Activated naive CD8-positive, alpha-beta T cell treated with anti-CD3 and anti-CD28 coated beads, Interleukin-2, amount 50 U/mL, for 24 hours (primary cell): ENCODE results near the gene SECISBP2L.

Experiments
- ATAC-seq: fragments of 150-1000 bp; cut with Tn5 transposase; one replicate; pipeline ENCODE4 v1.10.0; 2021
- DNase-seq: peaks from one replicate; pipeline ENCODE4 v3.0.0; 2021
- H3K27ac Mint-ChIP-seq: one replicate; pipeline ENCODE4 v1.8.0; 2021; ENCODE audit warnings: mild to moderate bottlenecking, mixed read lengths
- H3K27me3 Mint-ChIP-seq: one replicate; pipeline ENCODE4 v1.8.0; 2021; ENCODE audit warnings: mixed read lengths
- H3K36me3 Mint-ChIP-seq: one replicate; pipeline ENCODE4 v1.8.0; 2021; ENCODE audit warnings: low read depth, mixed read lengths
- H3K4me1 Mint-ChIP-seq: one replicate; pipeline ENCODE4 v1.8.0; 2021; ENCODE audit warnings: mixed read lengths
- H3K4me3 Mint-ChIP-seq: one replicate; pipeline ENCODE4 v1.8.0; 2021; ENCODE audit warnings: mild to moderate bottlenecking, moderate library complexity, mixed read lengths
- H3K9me3 Mint-ChIP-seq: one replicate; pipeline ENCODE4 v1.8.0; 2021; ENCODE audit warnings: mixed read lengths

SECISBP2L gene

DNA sequence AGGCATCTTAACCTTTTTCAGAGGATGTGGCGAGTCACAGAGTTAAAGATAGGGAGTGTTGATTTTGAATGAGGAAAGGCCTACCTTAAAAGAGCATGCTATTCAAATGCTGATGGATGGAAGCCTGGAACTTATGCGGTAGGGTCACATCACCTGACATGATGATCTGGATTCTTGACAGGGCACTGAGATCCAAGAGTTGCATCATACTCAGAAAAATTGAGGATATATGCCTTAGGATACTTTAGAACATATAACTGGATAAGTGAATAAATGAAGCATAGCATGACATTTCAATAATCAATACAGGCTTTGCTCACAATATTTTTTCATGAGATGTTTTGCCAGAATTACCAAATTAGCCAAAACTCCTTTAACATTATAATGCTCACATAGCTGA, 20.1 kb upstream of the SECISBP2L start:
- Mint-ChIP-seq H3K4me3 (no peak overlapping the region), H3K27me3 (peaks cover 14% of the 10 kb centered on the region), H3K27ac (no peak overlapping the region), H3K9me3 (no peaks in the 10 kb centered on the region), H3K4me1 (no peaks in the 10 kb centered on the region), H3K36me3 (no peaks in the 10 kb centered on the region)
- no peak for DNase-seq
- no peak for ATAC-seq

DNA sequence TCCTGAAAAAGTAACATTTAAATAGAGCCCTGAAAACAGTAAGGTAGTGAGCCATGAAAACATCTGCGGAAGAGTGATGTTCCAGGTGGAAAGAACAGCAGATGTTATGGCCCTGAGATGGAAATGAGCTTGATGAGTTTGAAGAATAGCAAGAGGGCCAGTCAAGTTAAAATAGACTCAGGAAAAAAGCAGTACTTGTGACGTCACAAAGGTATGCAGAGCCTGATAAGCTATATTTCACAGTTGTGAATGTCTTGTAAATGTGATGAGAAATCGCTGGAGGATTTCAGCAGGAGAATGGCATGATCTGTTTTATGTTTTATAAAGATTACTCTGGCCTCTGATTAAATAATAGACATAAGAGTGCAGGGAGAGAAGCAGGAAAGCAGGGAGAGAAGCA, 18.6 kb upstream of the SECISBP2L start:
- H3K27ac Mint-ChIP-seq = no peak overlapping the region
- no peak for ATAC-seq

DNA sequence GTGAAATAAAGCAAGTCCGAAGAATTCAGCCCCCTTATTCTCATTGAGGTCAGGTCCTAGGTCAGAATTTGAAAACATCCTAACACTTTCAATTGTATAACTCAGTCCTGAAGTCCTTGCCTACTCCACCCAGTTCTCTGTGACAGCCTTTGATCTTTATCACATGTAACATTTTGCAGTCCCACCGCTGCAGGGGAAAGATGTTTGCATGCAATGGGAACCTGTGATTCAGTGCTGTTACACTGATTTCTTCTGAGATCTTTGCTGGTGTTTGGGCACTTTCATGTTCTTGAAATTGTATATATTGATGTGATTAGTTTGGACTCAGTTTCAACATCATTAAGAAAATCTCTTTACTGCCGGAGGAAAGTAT, 18.0 kb upstream of the SECISBP2L start:
- Mint-ChIP-seq H3K36me3 (no peaks in the 10 kb centered on the region), H3K4me1 (peaks cover 2% of the 10 kb centered on the region), H3K9me3 (no peaks in the 10 kb centered on the region), H3K27me3 (peaks cover under 1% of the 10 kb centered on the region), H3K27ac (no peak overlapping the region), H3K4me3 (no peak overlapping the region)
- no peak for ATAC-seq
- no peak for DNase-seq

More for the DNA sequence above, 18.6 kb upstream of the SECISBP2L start:
- Mint-ChIP-seq H3K4me3 (no peak overlapping the region), H3K27me3 (peaks cover 5% of the 10 kb centered on the region), H3K36me3 (no peaks in the 10 kb centered on the region), H3K9me3 (no peaks in the 10 kb centered on the region), H3K4me1 (peaks cover 2% of the 10 kb centered on the region)
- no peak for DNase-seq

DNA sequence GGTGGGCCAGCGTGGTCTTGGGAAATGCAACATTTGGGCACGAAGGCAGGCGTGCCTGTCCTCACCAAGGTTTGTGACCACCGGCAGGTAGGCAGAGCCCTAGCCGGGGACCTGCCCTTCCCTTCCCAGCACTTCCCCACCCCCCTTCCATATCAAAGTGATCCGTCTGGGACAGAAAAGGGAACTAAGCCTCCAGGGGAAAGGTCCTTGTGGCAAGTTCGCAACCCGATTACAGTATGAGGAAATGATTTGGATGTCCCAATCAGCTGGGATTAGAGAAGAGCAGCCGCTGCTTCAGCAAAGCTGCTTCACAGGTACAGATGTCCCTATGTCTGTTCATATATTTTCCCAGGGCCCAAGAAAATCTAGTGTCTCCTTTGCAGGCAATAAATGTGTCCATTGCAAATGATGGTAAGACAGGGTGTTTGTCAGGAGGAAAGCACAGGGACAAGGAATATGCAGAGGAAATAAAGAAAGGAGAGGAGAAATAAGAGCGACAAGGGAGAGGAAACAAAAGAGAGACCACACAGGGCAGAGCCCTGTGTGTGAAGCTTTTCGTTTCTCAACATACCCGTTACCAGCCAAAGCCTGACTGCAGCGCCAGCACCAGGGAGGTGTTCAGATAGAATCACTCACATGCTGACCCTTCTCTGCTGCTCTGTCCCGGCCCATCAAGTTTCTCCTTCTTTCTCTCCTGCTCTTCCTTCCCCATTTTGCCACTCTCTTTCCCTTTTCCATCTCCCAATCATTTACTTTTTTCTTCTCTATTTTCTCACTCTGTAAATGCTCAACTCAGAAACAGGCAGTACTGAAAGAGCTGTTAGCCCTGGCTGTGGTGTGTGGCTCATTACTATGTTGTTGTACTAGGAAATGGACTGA, 17.4 kb upstream of the SECISBP2L start:
- Mint-ChIP-seq H3K4me1 (peaks cover 2% of the 10 kb centered on the region), H3K4me3 (no peak overlapping the region), H3K9me3 (no peaks in the 10 kb centered on the region), H3K27me3 (no peaks in the 10 kb centered on the region), H3K36me3 (no peaks in the 10 kb centered on the region), H3K27ac (no peak overlapping the region)
- no peak for ATAC-seq
- no peak for DNase-seq

DNA sequence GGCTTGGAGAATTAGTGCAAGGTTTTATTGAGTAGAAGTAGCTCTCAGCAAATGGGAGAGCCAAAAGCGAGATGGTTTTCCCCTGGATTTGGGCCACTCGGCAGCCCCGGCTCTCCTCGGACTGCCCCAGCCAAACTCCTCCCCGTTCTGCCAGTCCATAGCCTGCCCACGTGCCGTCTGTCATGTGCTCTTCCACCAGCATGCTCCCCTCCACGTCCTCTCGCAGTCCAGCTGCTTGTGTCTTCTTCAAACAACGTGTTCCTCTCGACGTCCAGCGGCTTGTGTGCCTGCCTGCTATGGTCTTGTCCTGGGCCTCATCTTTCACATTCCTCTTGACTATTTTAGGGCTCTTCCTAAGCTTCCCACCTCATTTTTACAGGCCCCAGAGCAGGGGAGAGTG, 16.7 kb upstream of the SECISBP2L start:
- Mint-ChIP-seq H3K27me3 (no peaks in the 10 kb centered on the region), H3K36me3 (no peaks in the 10 kb centered on the region), H3K9me3 (no peaks in the 10 kb centered on the region), H3K4me3 (no peak overlapping the region), H3K27ac (no peak overlapping the region), H3K4me1 (peaks cover 2% of the 10 kb centered on the region)
- ATAC-seq (no peak), DNase-seq (no peak)

DNA sequence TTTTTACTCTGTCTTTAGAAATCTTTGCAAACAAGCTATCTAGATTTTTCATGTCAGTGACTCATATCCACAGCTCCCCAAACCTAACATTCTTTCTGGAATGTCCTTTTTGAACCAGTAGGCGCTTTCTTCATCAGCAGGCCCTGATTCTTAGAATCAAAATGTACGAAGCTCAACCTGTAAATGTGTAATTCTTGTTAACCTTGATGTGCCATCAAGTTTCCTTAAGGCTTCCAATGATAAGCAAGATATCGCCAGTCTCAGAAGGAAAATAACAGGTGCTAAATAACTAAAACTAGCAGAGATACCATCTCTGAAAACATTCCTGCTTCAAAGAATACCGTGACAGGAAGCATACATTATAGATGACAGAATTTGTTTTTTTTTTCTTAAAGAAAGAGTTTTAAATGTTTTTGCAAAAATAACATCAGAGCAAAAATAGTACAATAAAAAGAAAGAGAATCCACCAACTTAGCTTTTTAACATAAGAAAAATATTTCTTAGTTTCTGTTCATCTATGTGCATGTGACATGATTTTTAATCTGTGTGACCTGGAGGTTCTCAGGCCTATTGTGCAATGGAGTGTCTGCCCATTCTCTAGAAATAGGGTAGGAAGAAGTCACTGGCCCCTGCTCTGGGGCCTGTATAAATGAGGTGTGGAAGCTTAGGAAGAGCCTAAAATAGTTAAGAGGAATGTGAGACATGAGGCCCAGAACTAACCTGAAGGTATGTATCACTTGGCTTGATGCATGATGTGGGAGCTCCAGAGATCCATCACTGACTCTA, 14.7 kb upstream of the SECISBP2L start:
- Mint-ChIP-seq H3K27me3 (no peaks in the 10 kb centered on the region), H3K27ac (no peak overlapping the region)

DNA sequence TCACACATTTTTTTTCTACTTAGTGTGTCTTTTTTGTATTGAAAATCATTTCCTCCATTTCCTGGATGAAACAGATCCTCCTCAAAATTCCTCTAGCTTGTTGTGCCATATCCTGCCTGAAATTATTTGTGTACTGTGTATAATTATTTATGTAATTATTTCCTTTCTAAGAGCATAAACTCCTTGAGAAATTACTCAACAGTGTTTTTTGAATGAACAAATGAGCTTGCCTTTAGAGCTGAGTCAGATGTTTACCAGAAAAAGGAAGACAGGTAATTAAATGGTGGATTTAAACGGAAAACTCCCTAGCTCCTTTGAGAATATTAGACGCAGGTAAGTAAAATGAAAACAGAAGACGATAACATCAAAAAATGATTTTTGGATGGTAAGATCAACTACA, 13.2 kb upstream of the SECISBP2L start:
- no peak for DNase-seq
- no peaks in the 10 kb centered on the region for H3K36me3 Mint-ChIP-seq
- ATAC-seq = no peak
- H3K27me3 Mint-ChIP-seq = no peaks in the 10 kb centered on the region
- no peaks in the 10 kb centered on the region for H3K9me3 Mint-ChIP-seq
- H3K4me1 Mint-ChIP-seq = peaks cover 2% of the 10 kb centered on the region
- no peak overlapping the region for H3K4me3 Mint-ChIP-seq
- H3K27ac Mint-ChIP-seq = no peak overlapping the region

More for the DNA sequence above, 14.7 kb upstream of the SECISBP2L start:
- H3K4me1 Mint-ChIP-seq = peaks cover 2% of the 10 kb centered on the region
- ATAC-seq = no peak
- no peaks in the 10 kb centered on the region for H3K36me3 Mint-ChIP-seq
- no peak overlapping the region for H3K4me3 Mint-ChIP-seq
- H3K9me3 Mint-ChIP-seq = no peaks in the 10 kb centered on the region
- DNase-seq = no peak

DNA sequence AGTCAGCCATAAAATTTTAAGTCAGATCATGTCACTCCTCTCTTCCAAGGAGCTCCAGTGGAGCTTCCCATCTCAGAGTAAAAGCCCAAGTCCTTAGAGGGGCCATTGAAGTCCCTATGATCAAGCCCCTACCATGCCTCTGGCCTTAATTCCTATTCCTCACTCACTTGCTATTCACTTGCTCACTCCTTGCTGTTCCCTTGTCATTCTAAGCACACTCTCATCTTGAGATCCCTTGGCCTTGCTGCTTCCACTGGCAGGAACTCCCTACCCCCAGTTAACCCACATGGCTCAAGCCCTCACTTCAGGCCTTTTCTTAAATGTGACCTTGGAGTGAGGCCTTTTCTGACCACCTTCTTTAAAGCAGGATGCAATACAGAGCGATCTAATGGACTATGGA, 12.3 kb upstream of the SECISBP2L start:
- no peak overlapping the region for H3K27ac Mint-ChIP-seq

DNA sequence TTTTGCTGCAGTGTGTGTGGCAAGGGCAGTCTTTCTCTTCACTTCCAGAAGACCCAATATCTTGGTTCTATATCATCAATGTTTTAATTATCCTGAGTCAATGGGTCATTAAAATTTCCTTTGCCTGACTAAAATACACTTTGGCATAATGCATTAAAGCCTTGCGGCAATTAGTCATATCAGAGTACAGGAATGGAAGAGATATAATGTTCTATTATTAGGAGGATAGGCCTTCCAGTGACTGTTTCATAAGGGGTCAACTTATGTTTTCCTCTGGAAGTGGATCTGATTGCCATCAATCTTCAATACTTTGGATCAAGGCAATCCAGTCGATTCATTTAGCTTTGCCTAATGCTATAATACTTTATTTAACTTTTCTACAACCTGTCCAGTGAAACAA, 9.4 kb upstream of the SECISBP2L start:
- Mint-ChIP-seq H3K4me1 (peaks cover under 1% of the 10 kb centered on the region), H3K4me3 (no peak overlapping the region), H3K27ac (no peak overlapping the region), H3K9me3 (no peaks in the 10 kb centered on the region), H3K27me3 (no peaks in the 10 kb centered on the region), H3K36me3 (no peaks in the 10 kb centered on the region)
- ATAC-seq (no peak), DNase-seq (no peak)

More for the DNA sequence above, 12.3 kb upstream of the SECISBP2L start:
- Mint-ChIP-seq H3K4me1 (peaks cover 2% of the 10 kb centered on the region), H3K36me3 (no peaks in the 10 kb centered on the region), H3K9me3 (no peaks in the 10 kb centered on the region), H3K27me3 (no peaks in the 10 kb centered on the region), H3K4me3 (no peak overlapping the region)
- ATAC-seq (no peak), DNase-seq (no peak)

DNA sequence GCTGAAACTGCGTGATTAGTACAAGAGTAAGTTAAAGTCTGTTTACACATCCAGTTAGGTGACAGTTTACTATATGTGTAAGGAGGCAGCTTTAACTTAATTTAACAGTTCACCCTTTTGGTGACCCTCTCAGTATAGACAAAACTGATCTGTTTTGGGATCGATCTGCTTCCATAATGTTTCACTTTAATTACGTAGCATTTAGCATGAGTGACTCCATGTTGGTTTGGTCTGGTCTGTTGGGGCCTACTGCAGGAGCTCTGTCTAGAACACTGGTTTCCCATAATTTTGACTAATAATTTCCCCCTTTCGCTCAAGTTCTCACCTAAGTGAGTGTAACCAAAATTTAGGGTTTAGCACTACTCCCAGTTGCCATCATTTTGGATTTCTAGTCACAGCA, 6.4 kb upstream of the SECISBP2L start:
- no peak overlapping the region for H3K27ac Mint-ChIP-seq
- DNase-seq (no peak), ATAC-seq (no peak)
- no peak overlapping the region for H3K4me3 Mint-ChIP-seq
- H3K36me3 Mint-ChIP-seq = no peaks in the 10 kb centered on the region
- no peaks in the 10 kb centered on the region for H3K9me3 Mint-ChIP-seq
- H3K4me1 Mint-ChIP-seq = no peaks in the 10 kb centered on the region
- no peaks in the 10 kb centered on the region for H3K27me3 Mint-ChIP-seq

DNA sequence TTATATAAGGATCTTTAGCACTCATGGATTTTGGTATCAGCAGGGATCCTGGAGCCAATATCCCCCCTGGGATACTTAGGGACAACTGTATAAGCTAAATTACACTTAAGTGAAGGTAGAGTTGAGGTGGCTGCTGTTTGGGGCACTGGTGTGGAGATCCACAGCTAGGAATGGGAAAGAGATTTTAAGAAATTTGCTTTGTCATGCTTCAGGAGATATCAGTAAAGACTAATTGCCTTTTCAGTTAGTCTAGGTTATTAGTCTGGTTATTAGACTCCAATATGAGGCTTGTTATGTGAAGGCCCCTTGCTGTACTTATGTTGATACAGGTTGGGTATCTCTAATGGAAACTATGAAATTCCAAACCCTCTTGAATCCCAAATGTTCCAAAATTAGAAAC, 1.2 kb upstream of the SECISBP2L start:
- no peak overlapping the region for H3K4me3 Mint-ChIP-seq
- no peaks in the 10 kb centered on the region for H3K9me3 Mint-ChIP-seq
- peaks cover 25% of the 10 kb centered on the region for H3K4me1 Mint-ChIP-seq
- no peak overlapping the region for H3K27ac Mint-ChIP-seq
- H3K27me3 Mint-ChIP-seq = peaks cover 2% of the 10 kb centered on the region
- ATAC-seq = no peak
- no peaks in the 10 kb centered on the region for H3K36me3 Mint-ChIP-seq
- DNase-seq = no peak

DNA sequence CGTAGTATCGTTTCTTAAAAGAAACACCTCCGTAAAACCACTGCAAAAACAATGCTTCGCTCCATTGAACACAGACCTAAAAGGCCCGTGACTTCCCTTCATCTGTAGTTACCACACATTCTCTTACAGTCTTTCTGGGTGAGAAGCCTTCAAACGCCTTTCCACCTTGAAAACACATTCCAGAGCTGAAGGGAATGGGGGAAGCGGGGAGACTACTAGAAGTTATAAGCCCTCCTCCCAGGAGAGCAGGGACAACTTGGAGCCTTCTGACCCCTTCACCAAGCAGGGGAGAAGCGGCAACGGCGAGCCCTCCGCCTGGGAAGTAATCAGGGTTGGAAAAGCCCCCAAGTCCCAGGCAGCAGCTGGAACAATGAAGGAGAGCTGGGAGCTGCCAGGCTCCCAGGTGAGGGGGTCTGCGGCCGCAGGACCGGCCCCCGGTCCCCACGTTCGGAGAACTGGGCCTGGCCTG, 461 bp downstream of the SECISBP2L start:
- Mint-ChIP-seq H3K27ac (peak overlapping the region; percentile 85), H3K4me3 (peak overlapping the region; percentile 92), H3K4me1 (peaks cover 41% of the 10 kb centered on the region), H3K9me3 (no peaks in the 10 kb centered on the region), H3K36me3 (no peaks in the 10 kb centered on the region), H3K27me3 (peaks cover 2% of the 10 kb centered on the region)
- DNase-seq = peak; percentile 15
- peak; percentile 18 for ATAC-seq

DNA sequence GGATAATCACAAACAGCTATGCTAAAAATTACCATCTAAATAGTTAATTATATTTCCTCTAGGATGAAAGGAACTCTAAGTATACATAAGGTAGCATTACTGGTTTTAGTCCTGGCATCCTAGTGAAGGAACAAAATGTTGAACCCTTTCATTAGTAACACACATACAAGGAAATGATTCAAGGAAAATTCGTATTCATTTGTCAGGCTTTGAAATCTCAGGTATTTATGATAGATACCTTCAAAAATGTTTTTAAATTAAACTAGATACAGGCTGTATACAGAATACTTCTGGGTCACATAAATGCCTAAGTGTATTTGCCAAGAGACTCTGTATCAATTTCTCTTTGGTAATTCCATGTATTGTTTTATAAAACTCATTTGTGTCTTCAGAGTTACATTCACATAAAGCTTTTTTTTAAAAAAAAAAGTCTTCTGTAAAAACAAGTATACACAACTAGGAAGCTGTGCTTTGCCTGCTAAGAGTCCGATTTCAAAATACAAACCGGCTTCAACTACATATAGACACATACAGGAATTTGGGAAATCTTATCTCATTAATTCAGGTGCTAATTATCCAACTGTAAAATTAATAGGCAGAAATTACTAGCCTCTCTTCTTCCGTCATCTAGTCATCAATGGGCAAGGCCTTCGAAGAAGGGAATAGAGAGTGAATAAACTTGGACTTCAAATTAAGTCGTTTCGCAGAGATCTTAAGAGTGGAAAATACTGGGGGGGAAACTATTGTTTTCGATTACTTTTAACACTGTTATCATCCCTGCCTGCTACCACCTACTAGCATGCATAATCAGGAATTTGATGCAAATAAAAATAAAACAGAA, 1.3 kb downstream of the SECISBP2L start:
- no peaks in the 10 kb centered on the region for H3K9me3 Mint-ChIP-seq
- H3K27ac Mint-ChIP-seq = peak overlapping the region; percentile 85
- peak overlapping the region; percentile 92 for H3K4me3 Mint-ChIP-seq
- peaks cover 44% of the 10 kb centered on the region for H3K4me1 Mint-ChIP-seq
- H3K27me3 Mint-ChIP-seq = peaks cover 2% of the 10 kb centered on the region
- DNase-seq (no peak), ATAC-seq (no peak)
- H3K36me3 Mint-ChIP-seq = peaks cover 2% of the 10 kb centered on the region

DNA sequence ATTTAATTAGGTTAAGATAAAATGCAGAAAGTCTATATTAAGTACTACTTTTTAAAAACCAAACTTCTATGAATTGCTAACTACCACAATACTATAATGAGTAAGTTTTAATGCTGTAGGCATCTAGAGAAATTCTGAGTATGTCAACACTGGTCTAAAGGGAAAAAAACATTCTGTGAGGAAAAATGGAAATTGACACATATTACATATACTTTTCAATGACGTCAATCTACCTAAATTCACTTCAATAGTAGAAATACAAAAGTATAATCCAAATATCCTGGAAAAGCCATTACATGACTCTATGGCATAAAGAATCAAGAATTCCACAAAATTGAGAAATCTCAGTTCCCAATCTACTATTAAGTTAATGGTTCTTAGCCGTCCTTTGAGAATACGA, 2.2 kb downstream of the SECISBP2L start:
- Mint-ChIP-seq H3K27ac (no peak overlapping the region), H3K27me3 (peaks cover 2% of the 10 kb centered on the region), H3K9me3 (no peaks in the 10 kb centered on the region), H3K4me1 (peaks cover 45% of the 10 kb centered on the region), H3K4me3 (peak overlapping the region; percentile 92), H3K36me3 (peaks cover 2% of the 10 kb centered on the region)
- no peak for DNase-seq
- no peak for ATAC-seq
